T follicular helper cell (primary cell): Measurements from ENCODE around the gene FGFR2.

ENCODE experiments used
- DNase-seq: peaks from one replicate; pipeline ENCODE4 v3.0.0-alpha.2; 2020; ENCODE audit warnings: low read depth

The FGFR2 gene

GRCh38 chr10:121452581-121452980 lies 145.7 kb downstream of the FGFR2 start:
- no peak for DNase-seq

GRCh38 chr10:121450247-121450646 lies 148.0 kb downstream of the FGFR2 start:
- no peak for DNase-seq

GRCh38 chr10:121449482-121449924 lies 148.7 kb downstream of the FGFR2 start:
- DNase-seq, result no peak

- DNase-seq, result no peak
Measured at GRCh38 chr10:121448766-121449421, 149.3 kb downstream of the FGFR2 start.

GRCh38 chr10:121444520-121445165 lies 153.6 kb downstream of the FGFR2 start:
- no peak for DNase-seq

GRCh38 chr10:121442086-121442935 lies 155.9 kb downstream of the FGFR2 start:
- DNase-seq, result no peak

- DNase-seq, result no peak
Measured at GRCh38 chr10:121440461-121440860, 157.8 kb downstream of the FGFR2 start.

GRCh38 chr10:121438333-121438732 lies 159.9 kb downstream of the FGFR2 start:
- no peak for DNase-seq

- no peak for DNase-seq
Measured at GRCh38 chr10:121437596-121437995, 160.6 kb downstream of the FGFR2 start.

GRCh38 chr10:121436630-121437341 lies 161.5 kb downstream of the FGFR2 start:
- DNase-seq, result no peak

- DNase-seq, result no peak
Measured at GRCh38 chr10:121436281-121436629, 162.0 kb downstream of the FGFR2 start.

GRCh38 chr10:121435099-121435875 lies 163.0 kb downstream of the FGFR2 start:
- DNase-seq, result no peak

GRCh38 chr10:121433965-121434364 lies 164.3 kb downstream of the FGFR2 start:
- no peak for DNase-seq

GRCh38 chr10:121428867-121429266 lies 169.4 kb downstream of the FGFR2 start:
- no peak for DNase-seq
